K562 treated with DMSO at 1 percent for 12 hours (cell line): Measurements from ENCODE around the gene GAS2L2. TPM values are rescaled to one million over a fixed set of nuclear protein-coding genes. Genes with fewer than 3 reads are reported as not detected.

Experiments
- total RNA-seq: library from RNA; unstranded; fragments of 300-600 nt; gene quantifications from 2 replicates; pipeline ENCODE4 v1.2.3, GENCODE V29; 2022; ENCODE audit not compliant: insufficient read depth

Gene GAS2L2
- not detected in 2 replicates for total RNA-seq

DNA sequence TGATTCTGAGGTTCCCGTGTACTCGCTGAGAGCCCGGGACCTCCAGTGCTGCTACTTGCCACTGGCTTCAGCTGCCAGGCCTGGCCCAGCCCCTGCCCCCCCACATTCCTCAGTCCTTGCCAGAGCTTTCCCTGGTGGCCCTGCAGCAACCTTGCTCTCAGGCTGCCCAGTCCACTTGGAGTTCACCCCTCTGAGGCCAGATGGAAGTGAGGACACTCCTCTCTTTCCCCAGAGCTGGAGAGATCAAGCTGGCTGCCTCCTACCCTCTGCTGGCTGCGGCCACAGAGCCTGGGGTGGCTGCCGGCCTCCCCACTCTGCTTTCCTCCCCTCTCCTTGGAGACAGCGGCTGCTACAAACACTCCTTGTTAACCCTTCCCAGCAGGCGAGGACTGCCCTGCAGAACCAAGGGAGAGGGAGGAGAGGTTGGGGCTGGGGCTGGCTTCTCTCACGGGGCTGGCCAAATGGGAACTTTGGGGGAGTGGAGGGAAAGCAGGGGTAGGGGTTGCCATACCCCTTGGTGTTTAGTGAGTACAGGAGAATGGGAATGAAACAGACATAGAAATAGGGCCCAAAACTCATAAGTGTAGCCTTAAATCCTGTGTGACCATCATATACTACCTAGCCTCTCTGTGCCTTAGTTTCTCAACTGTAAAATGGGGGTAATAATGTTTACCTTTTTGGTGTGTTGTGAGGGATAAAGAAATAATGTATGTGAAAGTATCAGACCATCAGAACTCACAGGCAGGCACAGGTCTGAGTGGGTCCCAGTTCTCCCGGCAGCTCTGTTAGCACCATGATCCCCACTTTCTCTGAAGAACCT is at the start of gene GAS2L2:
GAS2L2 (minus strand) TSS at position 295 of the 820 bp plus-strand sequence. CDS start 389 bp downstream, outside the sequence.

DNA sequence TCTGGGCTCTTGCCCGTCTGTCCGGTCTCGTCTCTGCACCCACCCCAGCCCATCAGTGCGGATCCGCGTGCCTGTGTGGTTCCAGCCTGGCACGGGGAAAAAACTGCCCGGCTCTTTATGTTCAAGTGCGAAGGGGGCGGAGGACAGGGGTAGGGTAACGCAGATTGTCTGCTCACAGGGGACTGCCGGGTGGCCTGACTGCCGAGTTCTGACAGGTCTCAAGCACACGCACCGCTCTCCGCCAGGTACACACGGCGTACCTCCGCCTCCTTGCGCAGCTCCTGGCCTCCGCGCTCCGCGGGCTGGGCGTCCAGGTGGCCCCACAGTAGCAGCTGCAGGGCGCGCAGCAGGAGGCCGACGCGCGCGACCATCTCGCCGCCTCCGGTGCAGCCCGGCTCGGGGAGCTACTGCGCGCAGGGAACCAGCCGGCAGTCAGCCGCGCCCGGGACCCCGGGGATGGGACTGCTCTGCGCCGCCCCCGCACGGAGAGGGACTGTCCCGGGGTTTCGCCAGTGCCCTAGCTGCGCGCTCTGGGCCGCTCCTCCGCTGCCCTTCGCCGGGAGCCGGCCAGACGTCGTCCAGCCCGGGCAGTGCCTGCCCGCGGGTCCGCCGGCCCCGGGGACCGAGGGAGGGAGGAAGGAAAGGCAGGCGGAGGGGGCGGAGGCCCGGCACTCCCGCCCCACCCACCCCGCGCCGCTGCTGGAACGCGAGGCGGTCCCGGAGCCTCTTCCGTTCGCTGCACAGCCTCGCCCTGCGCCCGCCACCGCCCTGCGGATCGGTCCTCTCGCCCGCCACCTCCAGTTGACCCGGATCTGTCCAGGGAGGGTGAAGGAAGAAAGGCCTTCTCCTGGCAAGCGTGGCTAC is 42.2 kb upstream of the GAS2L2 start, which contains the start of gene MMP28:
MMP28 (minus strand) TSS at position 635 of the 864 bp plus-strand sequence; CDS start at position 371, 264 bp downstream.

DNA sequence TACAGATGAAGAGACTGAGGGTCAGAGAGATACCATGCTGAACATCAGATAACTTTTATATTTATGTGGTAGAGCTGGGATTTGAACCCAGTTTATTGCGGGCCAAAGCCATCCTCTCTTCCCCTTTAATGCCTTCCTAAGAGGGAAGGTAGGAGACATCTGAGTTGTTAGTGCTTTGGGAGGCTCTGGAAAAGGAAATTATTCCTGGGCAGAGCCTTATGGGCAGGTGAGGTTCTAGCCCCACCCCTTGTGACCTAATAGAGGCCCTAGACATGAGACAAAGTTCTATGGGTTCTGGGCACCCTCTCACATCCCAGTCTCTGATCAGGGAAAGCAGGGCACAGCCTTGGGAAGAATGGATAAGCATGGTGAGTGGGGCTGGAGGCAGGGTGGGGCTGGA is 7.5 kb upstream of the GAS2L2 start, which contains the start of gene C17orf50:
C17orf50 (plus strand) TSS at position 301 of the 400 bp plus-strand sequence; CDS start at position 356, 55 bp downstream.

DNA sequence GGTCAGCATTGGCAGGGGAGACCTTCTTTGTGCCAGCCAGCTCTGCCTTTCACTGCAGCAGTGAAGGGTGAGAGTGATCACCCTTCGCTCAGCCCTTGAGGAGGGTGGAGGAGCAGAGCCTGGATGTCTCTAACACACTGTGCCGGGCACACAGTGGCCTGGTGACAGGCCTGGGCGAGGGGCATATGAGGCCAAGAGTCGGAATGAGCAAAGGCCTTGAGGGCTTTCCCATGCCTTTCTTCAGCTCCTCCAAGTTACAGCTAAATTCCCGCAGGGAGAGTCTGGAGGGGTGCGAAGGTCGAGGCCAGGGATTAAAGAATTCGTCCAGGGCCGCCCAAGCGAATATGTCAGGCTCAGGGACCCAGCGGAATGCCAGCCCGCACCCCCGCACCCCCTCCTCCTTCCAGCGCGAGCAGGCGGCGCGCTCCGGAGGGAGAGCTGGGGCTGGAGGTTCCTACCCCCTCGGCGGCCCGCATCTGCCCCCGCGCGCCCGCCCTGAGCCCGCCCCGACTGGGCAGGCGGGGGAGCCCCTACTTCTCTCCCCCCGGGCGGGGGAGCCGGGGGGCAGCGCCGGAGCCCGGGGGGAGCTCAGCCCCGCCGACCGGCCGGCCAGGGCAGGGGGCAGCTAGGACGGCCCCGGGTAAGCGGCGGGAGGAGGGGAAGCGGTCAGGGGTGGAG is 21.7 kb downstream of the GAS2L2 start, which contains the start of gene RASL10B:
RASL10B (plus strand) TSS at position 401 of the 678 bp plus-strand sequence. CDS start 3,546 bp downstream, outside the sequence.

Other genes starting within 250 kb of the GAS2L2 start
- 0.72 TPM in 1 of 2 replicates, not detected in the other for gene SLFN12L, start 215.6 kb downstream of the GAS2L2 start, total RNA-seq
- gene SLFN14, start 192.4 kb downstream of the GAS2L2 start, total RNA-seq, result 0.82 and 3.3 TPM in 2 replicates
- gene PEX12, start 174.7 kb downstream of the GAS2L2 start, total RNA-seq, result 5.6 and 6.1 TPM in 2 replicates
- gene AP2B1, start 165.9 kb downstream of the GAS2L2 start, total RNA-seq, result 41.9 and 120 TPM in 2 replicates
- not detected in 2 replicates for gene RASL10B, start 21.6 kb downstream of the GAS2L2 start, total RNA-seq
- gene C17orf50, start 7.6 kb upstream of the GAS2L2 start, total RNA-seq, result not detected in 2 replicates
- gene MMP28, start 42.4 kb upstream of the GAS2L2 start, total RNA-seq, result not detected in 2 replicates
- 64.6 and 167 TPM in 2 replicates for gene TAF15, start 56.2 kb upstream of the GAS2L2 start, total RNA-seq
- gene HEATR9, start 115.7 kb upstream of the GAS2L2 start, total RNA-seq, result not detected in 2 replicates
- gene CCL5, start 127.1 kb upstream of the GAS2L2 start, total RNA-seq, result not detected in 2 replicates
- 8.6 and 22.3 TPM in 2 replicates for gene RDM1, start 177.5 kb upstream of the GAS2L2 start, total RNA-seq
- gene LYZL6, start 190.5 kb upstream of the GAS2L2 start, total RNA-seq, result not detected in 2 replicates
- gene CCL16, start 228.3 kb upstream of the GAS2L2 start, total RNA-seq, result not detected in 2 replicates
- gene CCL14, start 233.5 kb upstream of the GAS2L2 start, total RNA-seq, result not detected in 2 replicates
- not detected in 2 replicates for gene CCL15, start 248.3 kb upstream of the GAS2L2 start, total RNA-seq